Esophagus squamous epithelium (tissue), 5 donors: ENCODE results near the gene AFAP1L2. TPM values are rescaled to one million over a fixed set of nuclear protein-coding genes. Genes with fewer than 3 reads are reported as not detected.
A peak's percentile ranks its signal among the peaks of the same experiment; 100 is the strongest.

Experiments used
- DNase-seq: peaks from one replicate; lab custom pipeline; 2025; lab: John Stamatoyannopoulos, UW
- H3K27ac ChIP-seq, 4 donors: fragments of 200-600 bp; sonication (generic); one replicate each; pipeline ENCODE4 v1.5.1; 2016 to 2019; ENCODE audit warnings: mild to moderate bottlenecking in 1 of 4
- H3K27me3 ChIP-seq, 4 donors: fragments of 200-600 bp; sonication (generic); 1 replicate in 3 of 4; 2 replicates in 1 of 4; pipeline versions ENCODE4 v1.5.1 to v1.6.0; 2017 to 2021; ENCODE audit warnings: antibody characterized with exemption in 1 of 4
- H3K36me3 ChIP-seq, 3 donors: fragments of 200-600 bp; sonication (generic); one replicate each; pipeline ENCODE4 v1.5.1; 2016 to 2019
- H3K4me1 ChIP-seq, 3 donors: fragments of 200-600 bp; sonication (generic); one replicate each; pipeline ENCODE4 v1.5.1; 2017 to 2019
- H3K4me3 ChIP-seq, 4 donors: fragments of 200-600 bp; sonication (generic); 1 replicate in 3 of 4; 2 replicates in 1 of 4; pipeline ENCODE4 v1.5.1; 2016 to 2019; ENCODE audit warnings: mild to moderate bottlenecking in 2 of 4, moderate library complexity in 1 of 4
- H3K9me3 ChIP-seq, 3 donors: fragments of 200-600 bp; sonication (generic); one replicate each; pipeline ENCODE4 v1.5.1; 2016 to 2019
- CTCF ChIP-seq, 6 experiments: fragments of 450-650 bp in 4 of 6; fragments of 200-600 bp in 2 of 6; sonication (generic) in 2 of 6; IDR thresholded peaks; one replicate each; pipeline ENCODE4 v1.5.1; 2016 to 2019; ENCODE audit warnings: antibody characterized with exemption in 6 of 6, mild to moderate bottlenecking in 4 of 6, moderate library complexity in 4 of 6
- POLR2A ChIP-seq, 4 donors: fragments of 450-650 bp; IDR thresholded peaks; one replicate each; pipeline ENCODE4 v1.6.1; 2017; ENCODE audit warnings: antibody characterized with exemption in 4 of 4, mild to moderate bottlenecking in 4 of 4, moderate library complexity in 3 of 4
- WGBS, 2 donors: methylation state at CpG; one replicate each; pipeline ENCODE4 v1.1.5; 2018; 5-methylcytosine and 5-hydroxymethylcytosine counted together
- intact Hi-C: fragments of 100-400 bp; cut with DNase I; formaldehyde crosslinking; loops from one replicate; pipeline ENCODE4 v1.15.0; 2022
- total RNA-seq, 4 donors: library from RNA; depleted of rRNA; stranded (reverse); fragments of >200 nt; gene quantifications; one replicate each; pipeline ENCODE4 v1.1.0, GENCODE V29; 2016
- donor health status: DM: yes; HTN: yes; CAD: no.

The AFAP1L2 gene
- total RNA-seq, 4 donors from 2014 or later = 9.8 to 15.5 (median 11.8) TPM

DNA sequence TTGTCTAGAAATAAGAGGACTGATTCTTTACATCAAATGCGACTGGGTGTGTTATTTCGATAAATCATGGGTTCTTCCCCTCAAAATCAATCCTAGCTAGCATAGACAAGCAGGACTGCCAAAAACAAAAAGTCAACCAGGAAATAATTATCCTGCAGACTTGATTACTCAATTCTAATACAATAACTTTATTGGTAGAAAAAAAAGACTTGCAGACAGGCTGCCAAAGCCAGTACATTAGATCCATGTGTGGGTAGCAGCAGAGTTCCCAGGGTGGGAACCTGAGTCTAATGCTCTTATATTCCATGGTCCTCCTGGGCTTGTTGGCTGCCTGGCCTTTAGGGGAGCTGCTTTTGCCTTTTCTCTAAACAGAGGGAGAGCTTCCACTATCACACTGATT is 7.8 kb downstream of the AFAP1L2 start:
- H3K27me3 ChIP-seq = peaks cover 0 to 3% (median 0%) of the 10 kb centered on the region in 4 donors
- peak overlapping the region in 1 of 4 donors; percentile 55 for H3K27ac ChIP-seq
- no peaks in the 10 kb centered on the region for H3K36me3 ChIP-seq
- DNase-seq = no peak
- intact Hi-C loops = no loop called here
- H3K4me1 ChIP-seq = peaks cover 0 to 91% (median 39%) of the 10 kb centered on the region in 3 donors
- H3K4me3 ChIP-seq = no peak overlapping the region
- no peaks in the 10 kb centered on the region for H3K9me3 ChIP-seq
- WGBS, 2 donors = 59 to 65% methylated on average over 2 of the region's 2 CpGs
- TF ChIP-seq CTCF (IDR thresholded peaks at IDR 0.05) = no peak
- no peak for TF ChIP-seq POLR2A (IDR thresholded peaks at IDR 0.05)

DNA sequence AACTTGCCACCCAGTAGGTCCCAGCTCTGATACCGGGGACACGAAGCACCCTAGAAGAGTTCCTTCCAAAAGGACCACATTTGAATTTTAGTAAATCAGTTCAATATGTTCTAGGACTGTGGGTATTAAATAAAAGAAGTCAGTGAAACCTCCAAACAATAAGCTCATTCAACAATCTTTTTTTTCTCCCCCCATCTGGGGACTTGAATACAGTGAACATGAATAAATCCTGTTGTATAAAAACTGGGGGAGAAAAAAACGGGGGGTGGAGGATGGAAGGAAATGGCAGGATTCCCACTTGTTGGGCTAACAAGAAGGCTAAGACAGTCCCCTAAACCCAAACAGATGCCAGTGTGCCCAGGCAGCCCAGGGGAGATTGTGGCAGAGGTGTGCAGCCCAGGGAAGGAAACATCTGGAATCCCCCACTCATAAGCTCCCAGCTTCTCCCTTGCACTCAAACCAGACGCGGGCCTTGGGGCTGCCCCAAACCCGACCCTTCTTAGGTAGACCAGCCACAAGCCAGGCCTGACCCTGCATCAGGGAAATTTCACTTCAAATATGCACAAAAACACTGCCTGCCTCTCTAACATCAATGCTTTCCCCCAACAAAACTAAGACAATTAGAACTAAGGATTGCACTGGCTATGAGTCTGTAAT is 8.8 kb downstream of the AFAP1L2 start:
- no peaks in the 10 kb centered on the region for H3K9me3 ChIP-seq
- WGBS, 2 donors = 77 to 78% methylated on average over 3 to 6 of the region's 6 CpGs
- TF ChIP-seq CTCF (IDR thresholded peaks at IDR 0.05) = no peak
- TF ChIP-seq POLR2A (IDR thresholded peaks at IDR 0.05) = no peak
- H3K36me3 ChIP-seq = no peaks in the 10 kb centered on the region
- DNase-seq = no peak
- intact Hi-C loops = no loop called here
- no peak overlapping the region for H3K27ac ChIP-seq
- H3K4me1 ChIP-seq = peaks cover 0 to 91% (median 39%) of the 10 kb centered on the region in 3 donors
- no peak overlapping the region for H3K4me3 ChIP-seq
- peaks cover 0 to 3% (median 0%) of the 10 kb centered on the region in 4 donors for H3K27me3 ChIP-seq

DNA sequence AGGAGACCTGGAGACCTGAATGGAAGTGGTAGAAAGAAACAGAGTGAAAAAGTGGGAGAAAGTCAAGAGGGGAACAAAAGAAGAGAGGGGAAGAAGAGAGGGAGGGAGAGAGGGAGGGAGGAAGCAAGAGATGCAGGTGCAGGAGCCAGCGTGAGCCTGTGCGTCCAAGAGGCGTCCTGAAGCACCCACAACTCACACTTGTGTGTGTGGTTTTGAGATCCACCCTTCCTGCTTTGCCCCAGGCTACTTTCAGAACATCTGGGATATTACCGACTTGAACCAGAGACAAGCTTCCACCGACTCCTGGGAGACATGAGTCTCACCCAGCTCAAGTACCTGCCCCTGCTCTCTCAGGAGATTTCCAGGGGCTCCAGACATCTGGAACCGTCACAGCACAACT is 9.8 kb downstream of the AFAP1L2 start:
- no peak overlapping the region for H3K4me3 ChIP-seq
- peak overlapping the region in 1 of 4 donors; percentile 27 for H3K27ac ChIP-seq
- intact Hi-C loops = no loop called here
- H3K4me1 ChIP-seq = peaks cover 0 to 88% (median 35%) of the 10 kb centered on the region in 3 donors
- no peaks in the 10 kb centered on the region for H3K27me3 ChIP-seq
- WGBS, 2 donors = 27 to 56% methylated on average over 5 of the region's 6 CpGs
- H3K36me3 ChIP-seq = no peaks in the 10 kb centered on the region
- no peak for DNase-seq
- TF ChIP-seq CTCF (IDR thresholded peaks at IDR 0.05) = no peak
- TF ChIP-seq POLR2A (IDR thresholded peaks at IDR 0.05) = no peak
- H3K9me3 ChIP-seq = no peaks in the 10 kb centered on the region

- H3K9me3 ChIP-seq = no peaks in the 10 kb centered on the region
- H3K4me3 ChIP-seq = no peak overlapping the region
- TF ChIP-seq POLR2A (IDR thresholded peaks at IDR 0.05) (no peak), CTCF (IDR thresholded peaks at IDR 0.05) (no peak)
- peak overlapping the region in 2 of 4 donors; percentile 27 for H3K27ac ChIP-seq
- 50 to 100% methylated on average over 1 of the region's 7 CpGs for WGBS, 2 donors
- no peaks in the 10 kb centered on the region for H3K36me3 ChIP-seq
- peaks cover 0 to 88% (median 41%) of the 10 kb centered on the region in 3 donors for H3K4me1 ChIP-seq
- no peak for DNase-seq
- H3K27me3 ChIP-seq = no peaks in the 10 kb centered on the region
- intact Hi-C loops = no loop called here
Measured at GRCh38 chr10:114393886-114394285, 10.4 kb downstream of the AFAP1L2 start.

- 53 to 73% methylated on average over 10 of the region's 11 CpGs for WGBS, 2 donors
- Histone ChIP-seq H3K27me3 (no peaks in the 10 kb centered on the region), H3K4me1 (peaks cover 0 to 88% (median 43%) of the 10 kb centered on the region in 3 donors), H3K9me3 (no peaks in the 10 kb centered on the region), H3K4me3 (no peak overlapping the region), H3K27ac (peak overlapping the region in 3 of 4 donors; percentile 10 to 27 (median 27)), H3K36me3 (no peaks in the 10 kb centered on the region)
- DNase-seq = no peak
- TF ChIP-seq CTCF (IDR thresholded peaks at IDR 0.05) (no peak), POLR2A (IDR thresholded peaks at IDR 0.05) (no peak)
- intact Hi-C loops = no loop called here
Measured at GRCh38 chr10:114393482-114393881, 10.8 kb downstream of the AFAP1L2 start.
